Activated naive CD8-positive, alpha-beta T cell treated with anti-CD3 and anti-CD28 coated beads, Interleukin-2, amount 50 U/mL, for 16 hours (primary cell): ENCODE results near the gene INPP5A.
"Not testable (repeated sequence)": the region's sequence is repeated elsewhere in the genome, so short reads cannot be mapped to it uniquely, and the experiment has no call there.

ENCODE experiments used
- DNase-seq: peaks from one replicate; pipeline ENCODE4 v3.0.0-alpha.2; 2020; ENCODE audit warnings: low read depth, low spot score

Gene INPP5A

GRCh38 chr10:132704815-132705064, 167.2 kb downstream of the INPP5A start:
- not testable (repeated sequence) for DNase-seq

GRCh38 chr10:132705173-132705572, 167.6 kb downstream of the INPP5A start:
- DNase-seq, result no peak

GRCh38 chr10:132705943-132706342, 168.4 kb downstream of the INPP5A start:
- no peak for DNase-seq

GRCh38 chr10:132706701-132707100, 169.1 kb downstream of the INPP5A start:
- DNase-seq, result no peak

- no peak for DNase-seq
Measured at GRCh38 chr10:132707121-132707775, 169.7 kb downstream of the INPP5A start.

GRCh38 chr10:132707776-132708171, 170.2 kb downstream of the INPP5A start:
- no peak for DNase-seq

- DNase-seq, result no peak
Measured at GRCh38 chr10:132708441-132708840, 170.9 kb downstream of the INPP5A start.

GRCh38 chr10:132708936-132709335, 171.3 kb downstream of the INPP5A start:
- DNase-seq, result no peak

- DNase-seq, result no peak
Measured at GRCh38 chr10:132709471-132709951, 171.9 kb downstream of the INPP5A start.

GRCh38 chr10:132710036-132710686, 172.6 kb downstream of the INPP5A start:
- DNase-seq, result no peak

- no peak for DNase-seq
Measured at GRCh38 chr10:132710746-132711612, 173.4 kb downstream of the INPP5A start.

GRCh38 chr10:132711613-132712121, 174.1 kb downstream of the INPP5A start:
- DNase-seq, result no peak

GRCh38 chr10:132712291-132712690, 174.7 kb downstream of the INPP5A start:
- DNase-seq, result no peak

- no peak for DNase-seq
Measured at GRCh38 chr10:132712743-132713142, 175.2 kb downstream of the INPP5A start.

- DNase-seq, result no peak
Measured at GRCh38 chr10:132713421-132714095, 176.0 kb downstream of the INPP5A start.

GRCh38 chr10:132714096-132714985, 176.8 kb downstream of the INPP5A start:
- DNase-seq, result no peak

GRCh38 chr10:132714986-132715775, 177.6 kb downstream of the INPP5A start:
- no peak for DNase-seq

- DNase-seq, result no peak
Measured at GRCh38 chr10:132715776-132716680, 178.4 kb downstream of the INPP5A start.
